SK-N-SH treated with all-trans-retinoic acid at 6 μM for 48 hours (cell line): Measurements from ENCODE around the gene GABRG1.

Experiments
- CSDC2 ChIP-seq: fragments of 250-450 bp; sonication (Bioruptor Pico); IDR thresholded peaks from 2 replicates; pipeline ENCODE4 v1.5.0; 2020; ENCODE audit warnings: mild to moderate bottlenecking, moderate library complexity
- PPARA ChIP-seq: fragments of 250-450 bp; sonication (Bioruptor Pico); IDR thresholded peaks from 2 replicates; pipeline ENCODE4 v1.5.0; 2020; ENCODE audit warnings: mild to moderate bottlenecking, borderline replicate concordance
- TOX ChIP-seq: fragments of 250-450 bp; sonication (Bioruptor Pico); IDR thresholded peaks from 2 replicates; pipeline ENCODE4 v1.8.0; 2021; ENCODE audit warnings: mild to moderate bottlenecking, moderate library complexity, borderline replicate concordance
- ZFP30 ChIP-seq: fragments of 450-650 bp; formaldehyde crosslinking; IDR thresholded peaks from 2 replicates; pipeline ENCODE4 v1.5.0; 2022; ENCODE audit warnings: mild to moderate bottlenecking, moderate library complexity
- ZNF70 ChIP-seq: fragments of 450-650 bp; formaldehyde crosslinking; IDR thresholded peaks from 2 replicates; pipeline ENCODE4 v1.5.0; 2020; ENCODE audit warnings: mild to moderate bottlenecking, moderate library complexity
- TF ChIP-seq, protein P1 (sequence below): fragments of 250-450 bp; sonication (Bioruptor Pico); IDR thresholded peaks from 2 replicates; pipeline ENCODE4 v1.8.0; 2020; ENCODE audit warnings: mild to moderate bottlenecking, moderate library complexity, borderline replicate concordance
- TF ChIP-seq, protein P2 (sequence below): fragments of 250-450 bp; sonication (Bioruptor Pico); IDR thresholded peaks from 2 replicates; pipeline ENCODE4 v1.5.1; 2020; ENCODE audit warnings: low read depth, mild to moderate bottlenecking, moderate library complexity
- TF ChIP-seq, protein P3 (sequence below): fragments of 250-450 bp; sonication (Bioruptor Pico); IDR thresholded peaks from 2 replicates; pipeline ENCODE4 v1.8.0; 2021; ENCODE audit warnings: low read depth, mild to moderate bottlenecking, moderate library complexity, borderline replicate concordance

DNA sequence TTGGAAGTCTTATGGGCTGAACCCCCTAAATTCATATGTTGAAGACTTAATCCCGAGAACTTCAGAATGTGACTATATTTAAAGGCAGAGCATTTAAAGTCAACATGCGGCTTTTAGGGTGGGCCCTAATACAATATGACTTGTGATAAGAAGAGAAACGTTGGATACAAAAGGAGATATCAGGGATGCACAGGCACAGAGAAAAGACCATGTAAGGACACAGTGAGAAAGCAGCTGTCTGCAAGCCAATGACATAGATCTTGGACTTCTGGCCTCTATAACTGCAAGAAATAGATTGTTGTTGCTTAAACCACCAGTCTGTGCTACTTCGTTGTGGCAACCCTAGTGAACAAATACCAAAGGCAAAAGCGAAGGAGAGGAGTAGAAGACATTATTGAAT is 42.2 kb downstream of the GABRG1 start:
- TF ChIP-seq TOX (CRISPR knock-in tag), result no peak
- TF ChIP-seq CSDC2 (CRISPR knock-in tag), result no peak
- no peak for TF ChIP-seq ZFP30 (CRISPR knock-in tag)
- TF ChIP-seq, protein P1, sequence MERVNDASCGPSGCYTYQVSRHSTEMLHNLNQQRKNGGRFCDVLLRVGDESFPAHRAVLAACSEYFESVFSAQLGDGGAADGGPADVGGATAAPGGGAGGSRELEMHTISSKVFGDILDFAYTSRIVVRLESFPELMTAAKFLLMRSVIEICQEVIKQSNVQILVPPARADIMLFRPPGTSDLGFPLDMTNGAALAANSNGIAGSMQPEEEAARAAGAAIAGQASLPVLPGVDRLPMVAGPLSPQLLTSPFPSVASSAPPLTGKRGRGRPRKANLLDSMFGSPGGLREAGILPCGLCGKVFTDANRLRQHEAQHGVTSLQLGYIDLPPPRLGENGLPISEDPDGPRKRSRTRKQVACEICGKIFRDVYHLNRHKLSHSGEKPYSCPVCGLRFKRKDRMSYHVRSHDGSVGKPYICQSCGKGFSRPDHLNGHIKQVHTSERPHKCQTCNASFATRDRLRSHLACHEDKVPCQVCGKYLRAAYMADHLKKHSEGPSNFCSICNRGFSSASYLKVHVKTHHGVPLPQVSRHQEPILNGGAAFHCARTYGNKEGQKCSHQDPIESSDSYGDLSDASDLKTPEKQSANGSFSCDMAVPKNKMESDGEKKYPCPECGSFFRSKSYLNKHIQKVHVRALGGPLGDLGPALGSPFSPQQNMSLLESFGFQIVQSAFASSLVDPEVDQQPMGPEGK, result no peak
- TF ChIP-seq, protein P2, sequence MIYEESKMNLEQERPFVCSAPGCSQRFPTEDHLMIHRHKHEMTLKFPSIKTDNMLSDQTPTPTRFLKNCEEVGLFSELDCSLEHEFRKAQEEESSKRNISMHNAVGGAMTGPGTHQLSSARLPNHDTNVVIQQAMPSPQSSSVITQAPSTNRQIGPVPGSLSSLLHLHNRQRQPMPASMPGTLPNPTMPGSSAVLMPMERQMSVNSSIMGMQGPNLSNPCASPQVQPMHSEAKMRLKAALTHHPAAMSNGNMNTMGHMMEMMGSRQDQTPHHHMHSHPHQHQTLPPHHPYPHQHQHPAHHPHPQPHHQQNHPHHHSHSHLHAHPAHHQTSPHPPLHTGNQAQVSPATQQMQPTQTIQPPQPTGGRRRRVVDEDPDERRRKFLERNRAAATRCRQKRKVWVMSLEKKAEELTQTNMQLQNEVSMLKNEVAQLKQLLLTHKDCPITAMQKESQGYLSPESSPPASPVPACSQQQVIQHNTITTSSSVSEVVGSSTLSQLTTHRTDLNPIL (CRISPR knock-in tag), result no peak
- TF ChIP-seq PPARA (CRISPR knock-in tag), result no peak
- TF ChIP-seq ZNF70 (CRISPR knock-in tag), result no peak
- TF ChIP-seq, protein P3, sequence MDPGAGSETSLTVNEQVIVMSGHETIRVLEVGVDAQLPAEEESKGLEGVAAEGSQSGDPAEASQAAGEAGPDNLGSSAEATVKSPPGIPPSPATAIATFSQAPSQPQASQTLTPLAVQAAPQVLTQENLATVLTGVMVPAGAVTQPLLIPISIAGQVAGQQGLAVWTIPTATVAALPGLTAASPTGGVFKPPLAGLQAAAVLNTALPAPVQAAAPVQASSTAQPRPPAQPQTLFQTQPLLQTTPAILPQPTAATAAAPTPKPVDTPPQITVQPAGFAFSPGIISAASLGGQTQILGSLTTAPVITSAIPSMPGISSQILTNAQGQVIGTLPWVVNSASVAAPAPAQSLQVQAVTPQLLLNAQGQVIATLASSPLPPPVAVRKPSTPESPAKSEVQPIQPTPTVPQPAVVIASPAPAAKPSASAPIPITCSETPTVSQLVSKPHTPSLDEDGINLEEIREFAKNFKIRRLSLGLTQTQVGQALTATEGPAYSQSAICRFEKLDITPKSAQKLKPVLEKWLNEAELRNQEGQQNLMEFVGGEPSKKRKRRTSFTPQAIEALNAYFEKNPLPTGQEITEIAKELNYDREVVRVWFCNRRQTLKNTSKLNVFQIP (CRISPR knock-in tag), result no peak
